Inflammatory macrophage treated with lipopolysaccharide for 4 hours (primary cell): ENCODE results near the gene PIEZO1.
"Not testable (repeated sequence)": the region's sequence is repeated elsewhere in the genome, so short reads cannot be mapped to it uniquely, and the experiment has no call there.

ENCODE experiments used
- DNase-seq: peaks from one replicate; pipeline ENCODE4 v3.0.0-alpha.2; 2020

PIEZO1 gene

DNA sequence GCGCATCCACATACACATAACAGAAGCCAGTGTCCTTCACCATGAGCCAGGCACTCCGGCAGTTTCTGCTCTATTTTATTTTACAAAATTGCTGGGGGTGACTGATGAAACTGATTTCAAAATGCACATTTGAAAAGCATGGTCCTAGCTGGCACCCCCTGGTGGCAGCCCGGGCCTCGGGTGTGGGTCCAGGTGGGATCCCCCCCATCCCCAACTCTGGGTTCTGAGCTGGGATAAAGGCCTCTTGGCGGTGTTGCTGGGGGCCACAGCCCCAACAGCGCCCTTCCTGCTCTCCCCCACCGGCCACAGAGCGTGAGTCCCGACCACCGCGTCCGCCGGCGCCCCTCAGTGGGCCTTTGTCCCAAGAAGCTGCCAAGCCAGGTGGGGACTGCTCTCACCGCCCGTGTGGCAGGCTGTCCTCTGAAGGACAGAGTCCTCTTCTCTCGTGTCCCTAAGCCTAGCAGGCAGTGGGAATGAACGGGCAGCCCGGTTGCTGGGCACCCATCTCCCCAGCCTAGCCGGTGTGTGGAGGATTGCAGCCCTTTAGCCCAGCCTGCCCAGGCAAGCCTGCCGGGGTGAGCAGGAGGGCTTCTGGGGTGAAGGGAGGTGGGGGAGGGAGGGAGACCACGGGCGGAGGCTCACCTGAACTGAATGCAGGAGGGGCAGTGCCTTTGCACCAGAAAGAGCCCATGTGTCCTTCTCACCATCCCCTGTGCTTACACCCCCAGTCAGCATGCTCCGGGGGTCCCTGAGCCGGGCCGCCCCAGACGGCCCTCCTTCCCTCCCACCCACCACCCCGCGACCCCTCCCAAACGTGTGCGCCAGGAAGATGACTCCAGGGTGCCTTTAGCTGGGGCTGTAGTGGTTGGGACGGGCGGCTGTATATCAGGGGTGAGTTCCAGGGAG is 99.6 kb downstream of the PIEZO1 start:
- DNase-seq = peak; percentile 81

DNA sequence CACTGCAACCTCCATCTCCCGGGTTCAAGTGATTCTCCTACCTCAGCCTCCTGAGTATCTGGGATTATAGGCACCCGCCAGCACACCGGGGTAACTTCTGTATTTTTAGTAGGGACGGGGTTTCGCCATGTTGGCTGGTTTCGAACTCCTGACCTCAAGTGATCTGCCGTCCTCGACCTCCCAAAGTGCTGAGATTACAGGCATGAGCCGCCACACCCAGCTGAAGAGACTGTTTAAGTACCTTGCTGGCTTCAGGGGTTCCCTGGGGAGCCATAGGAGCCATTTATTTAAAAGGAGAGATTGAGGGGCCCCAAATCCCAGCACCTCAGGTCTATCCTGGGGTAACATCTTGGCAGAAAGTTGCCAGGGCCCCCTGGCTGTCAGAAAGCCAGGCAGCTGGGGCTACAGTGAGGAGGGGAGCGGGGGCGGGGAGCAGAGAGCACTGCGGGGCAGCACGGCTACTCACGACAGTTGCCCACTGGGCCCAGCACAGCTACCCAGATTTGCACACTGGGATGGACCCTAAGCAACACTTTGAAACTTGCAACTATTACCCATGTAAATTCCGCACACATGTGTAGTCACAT is 100.4 kb downstream of the PIEZO1 start:
- no peak for DNase-seq

GRCh38 chr16:88681709-88682451 is 103.1 kb downstream of the PIEZO1 start:
- DNase-seq = peak; percentile 93

DNA sequence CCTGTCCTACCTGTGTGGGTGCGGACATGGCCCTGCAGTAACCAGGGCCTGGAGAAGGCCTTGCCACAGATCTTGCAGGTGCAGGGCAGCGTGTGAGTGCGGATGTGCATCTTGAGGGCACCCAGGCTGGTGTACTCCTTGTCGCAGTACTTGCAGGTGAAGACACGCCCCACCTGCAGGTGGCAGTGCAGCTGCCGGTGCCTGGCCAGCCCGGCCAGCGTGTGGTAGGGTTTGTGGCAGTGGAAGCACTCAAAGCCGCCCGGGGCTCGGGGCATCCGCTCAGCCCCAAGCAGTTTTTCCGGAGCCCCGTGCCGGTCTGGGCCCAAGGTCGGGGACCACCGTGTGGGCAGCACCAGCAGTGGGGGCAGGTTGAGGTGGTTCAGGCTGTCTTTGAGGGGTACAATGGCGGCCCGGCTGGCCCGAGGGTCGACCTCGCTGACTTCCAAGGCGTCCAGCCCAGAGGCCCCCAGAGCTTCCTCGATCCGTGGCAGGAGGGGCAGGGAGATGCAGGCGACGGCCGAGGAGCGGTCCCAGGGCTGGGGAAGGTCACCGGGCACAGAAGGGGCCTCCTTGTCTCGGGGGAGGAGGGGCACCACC is 103.8 kb downstream of the PIEZO1 start:
- no peak for DNase-seq

DNA sequence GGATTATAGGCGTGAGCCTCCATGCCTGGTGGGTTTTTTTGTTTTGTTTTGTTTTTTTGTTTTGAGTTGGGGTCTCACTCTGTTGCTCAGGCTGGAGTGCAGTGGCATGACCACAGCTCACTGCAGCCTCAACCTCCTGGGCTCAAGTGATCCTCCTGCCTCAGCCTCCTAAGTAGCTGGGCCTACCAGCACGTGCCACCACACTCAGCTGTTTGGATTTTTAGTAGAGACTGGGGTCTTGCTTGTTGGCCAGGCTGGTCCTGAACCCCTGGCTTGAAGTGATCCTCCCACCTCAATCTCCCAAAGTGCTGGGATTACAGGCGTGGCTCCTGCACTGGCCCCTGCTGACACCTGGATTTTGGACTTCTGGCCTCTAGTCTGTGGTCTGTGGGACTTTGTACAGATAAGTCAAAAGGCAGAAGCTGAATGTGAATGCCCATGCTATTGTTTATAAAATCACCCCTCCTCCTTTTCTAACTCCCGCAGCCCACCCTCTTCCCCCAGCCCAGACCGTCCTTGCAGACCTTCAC is 104.4 kb downstream of the PIEZO1 start:
- DNase-seq = no peak

DNA sequence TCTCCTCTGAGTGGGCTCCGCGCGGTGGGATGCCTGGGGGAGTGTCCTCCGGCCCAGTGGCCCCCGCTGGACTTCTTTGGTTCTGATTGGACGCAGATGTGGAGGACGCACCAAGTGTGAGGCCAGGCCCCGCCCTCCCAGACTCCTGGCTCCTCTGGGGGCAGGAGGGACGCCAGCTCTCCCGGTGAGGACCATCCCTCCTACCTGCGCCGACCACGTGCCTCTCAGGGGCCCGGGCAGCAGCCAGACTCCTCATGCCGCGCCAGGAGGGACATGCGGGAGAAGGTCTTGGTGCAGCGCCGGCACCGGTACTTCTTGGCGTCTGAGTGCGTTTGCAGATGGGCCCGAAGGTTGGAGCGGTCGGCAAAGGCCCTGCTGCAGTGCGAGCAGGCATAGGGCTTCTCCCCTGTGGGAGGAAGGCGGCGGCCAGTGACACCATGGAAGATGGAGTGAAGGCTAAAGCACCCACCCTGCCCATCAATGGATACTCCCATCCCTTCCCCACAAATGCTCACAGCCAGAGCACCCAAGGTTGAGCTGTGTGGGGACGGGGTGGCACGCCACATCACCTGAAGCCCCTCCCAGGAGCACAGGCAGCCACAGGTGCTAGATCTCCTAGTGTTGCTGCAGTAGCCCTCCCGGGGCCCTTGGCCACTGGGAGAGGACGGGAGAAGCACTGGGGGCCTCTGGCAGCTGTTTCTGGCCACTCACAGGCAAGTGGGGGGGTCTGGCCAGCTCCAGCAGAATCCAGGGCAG is 106.6 kb downstream of the PIEZO1 start:
- no peak for DNase-seq

- DNase-seq = no peak
Measured at GRCh38 chr16:88677721-88678120, 107.3 kb downstream of the PIEZO1 start.

DNA sequence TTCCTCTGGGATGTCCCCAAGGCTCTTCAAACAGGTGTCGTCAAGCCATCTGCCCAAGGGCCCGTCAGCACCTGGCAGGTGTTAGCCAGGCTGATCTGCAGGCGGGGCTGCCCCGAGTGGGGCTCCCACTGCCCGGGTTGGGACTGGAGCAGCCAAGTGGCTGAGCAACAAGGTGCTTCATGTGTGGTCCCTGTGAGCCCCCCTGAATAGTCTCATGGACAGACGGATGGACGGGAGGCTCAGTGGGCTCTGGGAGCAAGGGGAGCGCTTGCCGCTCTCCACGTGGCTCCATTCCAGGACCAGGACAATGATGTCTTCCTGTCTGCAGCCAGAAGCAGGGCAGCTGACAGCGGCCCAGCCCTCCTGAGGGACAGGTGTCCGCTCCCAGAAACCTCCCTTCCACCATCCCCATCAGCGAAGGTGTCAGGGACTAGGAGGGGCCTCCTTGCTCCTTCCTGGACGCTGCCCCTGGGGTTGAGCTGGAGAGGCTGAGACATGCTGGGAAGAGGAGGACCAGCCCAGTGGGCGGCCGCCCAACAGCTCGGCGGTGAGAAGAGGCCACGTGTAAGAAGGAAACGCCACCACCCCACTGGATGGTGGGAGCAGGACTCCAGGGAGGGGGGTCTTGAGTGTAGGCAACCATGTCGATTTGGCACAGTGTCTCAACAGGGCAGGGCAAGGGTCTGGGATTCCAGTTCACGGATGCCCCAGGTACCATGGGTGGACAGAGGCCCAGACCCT is 108.3 kb downstream of the PIEZO1 start:
- DNase-seq = no peak

DNA sequence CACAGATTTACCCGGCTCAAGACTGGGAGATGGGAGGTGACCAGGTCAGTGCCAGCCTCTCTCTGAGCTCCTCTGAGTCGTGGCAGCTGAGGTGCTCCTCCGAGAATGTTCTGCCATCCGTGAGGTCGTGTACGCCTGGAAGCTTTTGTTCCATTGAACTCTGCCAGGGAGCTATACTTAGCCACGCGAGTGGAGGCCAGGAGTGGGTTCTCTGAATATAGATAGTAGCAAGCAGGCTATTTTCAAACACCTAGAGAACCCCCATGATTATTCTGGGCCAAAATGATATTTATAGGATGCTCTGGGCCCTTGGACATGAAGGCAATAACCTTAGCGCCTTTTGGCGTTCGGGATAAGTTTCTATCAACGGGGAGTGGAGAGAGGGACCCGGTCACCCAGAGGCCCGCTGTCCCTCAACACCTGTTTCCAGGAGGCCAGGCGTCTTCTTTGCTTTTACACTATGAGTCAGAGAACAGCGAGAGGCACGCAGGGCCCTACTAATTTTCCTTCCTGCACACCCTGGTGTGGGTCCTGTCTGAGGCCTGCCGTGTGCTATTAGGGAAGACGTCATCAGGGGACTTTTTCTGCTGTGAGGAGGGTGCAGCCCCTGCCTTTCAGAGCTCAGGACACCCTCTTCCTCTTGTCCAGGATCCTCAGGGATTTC is 111.2 kb downstream of the PIEZO1 start:
- DNase-seq = no peak

DNA sequence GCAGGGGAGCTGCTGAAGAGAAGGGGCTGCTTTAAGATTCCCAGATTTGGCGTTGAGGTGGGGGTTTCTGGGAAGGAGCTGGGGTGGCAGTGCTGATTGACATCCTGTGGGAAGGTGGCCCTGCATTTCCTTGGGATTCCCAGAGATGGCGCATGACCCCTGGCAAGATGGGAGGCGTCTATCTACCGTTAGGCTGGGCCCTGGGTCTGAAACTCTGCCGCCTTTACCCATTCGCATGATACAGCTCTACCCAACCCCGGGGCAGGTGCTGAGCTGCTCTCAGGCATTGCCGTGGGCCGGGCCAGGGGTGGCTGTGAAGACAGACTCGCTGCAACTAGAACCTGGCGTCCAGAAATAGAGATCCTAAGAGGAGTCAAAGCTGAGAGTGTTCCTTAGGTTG is 112.2 kb downstream of the PIEZO1 start:
- DNase-seq = no peak

DNA sequence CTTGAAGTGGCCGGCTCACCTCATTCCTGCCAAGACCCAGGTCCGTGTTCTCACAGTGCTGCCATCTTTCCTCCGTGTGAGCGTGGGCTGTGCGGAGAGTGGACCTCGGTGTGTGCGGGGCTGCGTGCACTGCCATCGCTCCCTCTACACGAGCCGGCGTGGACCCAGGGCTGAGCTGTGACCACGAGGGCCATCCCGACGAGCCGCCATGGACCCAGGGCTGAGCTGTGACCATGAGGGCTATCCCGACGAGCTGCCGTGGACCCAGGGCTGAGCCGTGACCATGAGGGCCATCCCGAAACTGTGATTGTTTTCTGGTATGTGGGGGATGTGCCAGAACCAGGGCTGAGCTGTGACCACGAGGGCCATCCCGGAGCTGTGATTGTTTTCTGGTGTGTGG is 113.2 kb downstream of the PIEZO1 start:
- no peak for DNase-seq

- DNase-seq = no peak
Measured at GRCh38 chr16:88669980-88670379, 115.0 kb downstream of the PIEZO1 start.

DNA sequence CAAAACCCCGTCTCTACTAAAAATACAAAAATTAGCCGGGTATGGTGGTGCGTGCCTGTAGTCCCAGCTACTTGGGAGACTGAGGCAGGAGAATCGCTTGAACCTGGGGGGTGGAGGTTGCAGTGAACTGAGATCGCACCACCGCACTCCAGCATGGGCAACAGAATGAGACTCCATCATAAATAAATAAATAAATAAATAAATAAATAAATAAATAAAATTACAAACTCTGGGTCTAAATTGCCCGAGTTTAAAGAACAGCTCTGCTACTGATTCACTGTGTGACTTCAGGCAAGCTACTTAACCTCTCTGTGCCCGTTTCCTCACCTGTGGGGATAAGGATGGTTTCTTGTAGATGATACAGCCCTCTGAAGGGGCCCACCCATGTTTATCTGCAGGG is 115.5 kb downstream of the PIEZO1 start:
- not testable (repeated sequence) for DNase-seq

GRCh38 chr16:88667461-88667860 is 117.6 kb downstream of the PIEZO1 start:
- DNase-seq = no peak

DNA sequence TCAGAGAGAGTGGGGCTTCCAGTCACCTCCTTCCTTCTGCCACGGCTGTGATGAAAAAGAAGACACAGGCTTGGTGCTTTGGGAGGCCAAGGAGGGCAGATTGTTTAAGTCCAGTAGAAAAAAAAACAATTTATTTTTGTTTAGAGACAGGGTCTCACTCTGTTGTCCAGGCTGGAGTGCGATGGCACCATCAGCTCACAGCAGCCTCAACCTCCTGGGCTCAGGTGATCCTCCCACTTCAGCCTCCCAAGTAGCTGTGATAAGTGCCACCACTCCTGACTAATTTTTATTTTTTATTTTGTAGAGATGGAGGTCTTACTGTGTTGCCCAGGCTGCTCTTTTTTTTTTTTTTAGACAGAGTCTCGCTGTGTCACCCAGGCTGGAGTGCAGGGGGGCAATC is 119.5 kb downstream of the PIEZO1 start:
- DNase-seq = no peak
